Adrenal gland (tissue), 5 donors: Measurements from ENCODE around the gene DCUN1D2.

Source experiments
- POLR2A ChIP-seq, 2 donors: fragments of 450-650 bp; IDR thresholded peaks; one replicate each; pipeline ENCODE4 v1.6.1; 2017; ENCODE audit warnings: antibody characterized with exemption in 2 of 2, mild to moderate bottlenecking in 2 of 2, moderate library complexity in 1 of 2
- TF ChIP-seq, protein P1 (sequence below), 6 experiments: fragments of 450-650 bp in 4 of 6; fragments of 200-600 bp in 2 of 6; sonication (generic) in 1 of 6; IDR thresholded peaks; 1 replicate in 5 of 6; 2 replicates in 1 of 6; pipeline versions ENCODE4 v1.5.1 to v1.8.0; 2016 to 2021; ENCODE audit warnings: antibody characterized with exemption in 6 of 6, mild to moderate bottlenecking in 2 of 6, moderate library complexity in 1 of 6
- donor health status: DM: no; HTN: no; CAD: no.

DNA sequence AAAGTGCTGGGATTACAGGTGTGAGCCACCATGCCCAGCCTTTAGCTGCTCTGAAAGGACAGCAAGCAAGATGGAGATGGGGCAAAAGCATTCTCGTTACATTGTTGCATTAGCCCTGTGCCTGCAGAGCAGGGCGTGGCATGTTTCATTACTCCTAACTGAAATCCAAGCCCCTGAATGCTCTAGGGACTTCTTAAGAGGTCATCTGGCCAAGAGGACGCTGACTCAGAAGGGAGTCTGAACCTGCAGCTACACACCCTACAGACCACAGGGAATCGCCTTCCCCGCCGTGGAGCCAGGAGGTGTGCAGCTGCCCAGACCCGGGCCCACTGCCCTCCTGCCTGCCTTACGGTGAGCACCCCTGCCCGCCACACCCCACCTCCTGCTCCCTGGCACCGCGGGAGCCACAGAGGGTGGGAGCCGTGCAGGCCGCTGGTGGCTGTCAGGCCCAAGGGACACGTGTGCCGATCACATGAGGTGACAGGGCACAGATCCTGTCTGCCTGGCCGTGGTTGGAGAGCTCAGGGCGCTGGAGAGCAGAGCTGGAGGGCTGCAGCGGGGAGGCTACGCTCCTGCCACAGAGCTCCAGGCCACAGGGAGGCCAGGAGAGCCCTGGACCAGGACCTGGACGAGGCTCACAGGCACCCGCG lies 64.4 kb downstream of the DCUN1D2 start:
- TF ChIP-seq, protein P1, sequence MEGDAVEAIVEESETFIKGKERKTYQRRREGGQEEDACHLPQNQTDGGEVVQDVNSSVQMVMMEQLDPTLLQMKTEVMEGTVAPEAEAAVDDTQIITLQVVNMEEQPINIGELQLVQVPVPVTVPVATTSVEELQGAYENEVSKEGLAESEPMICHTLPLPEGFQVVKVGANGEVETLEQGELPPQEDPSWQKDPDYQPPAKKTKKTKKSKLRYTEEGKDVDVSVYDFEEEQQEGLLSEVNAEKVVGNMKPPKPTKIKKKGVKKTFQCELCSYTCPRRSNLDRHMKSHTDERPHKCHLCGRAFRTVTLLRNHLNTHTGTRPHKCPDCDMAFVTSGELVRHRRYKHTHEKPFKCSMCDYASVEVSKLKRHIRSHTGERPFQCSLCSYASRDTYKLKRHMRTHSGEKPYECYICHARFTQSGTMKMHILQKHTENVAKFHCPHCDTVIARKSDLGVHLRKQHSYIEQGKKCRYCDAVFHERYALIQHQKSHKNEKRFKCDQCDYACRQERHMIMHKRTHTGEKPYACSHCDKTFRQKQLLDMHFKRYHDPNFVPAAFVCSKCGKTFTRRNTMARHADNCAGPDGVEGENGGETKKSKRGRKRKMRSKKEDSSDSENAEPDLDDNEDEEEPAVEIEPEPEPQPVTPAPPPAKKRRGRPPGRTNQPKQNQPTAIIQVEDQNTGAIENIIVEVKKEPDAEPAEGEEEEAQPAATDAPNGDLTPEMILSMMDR (IDR thresholded peaks at IDR 0.05): no peak
- no peak for TF ChIP-seq POLR2A (IDR thresholded peaks at IDR 0.05)
